ENCODE data around the gene DDRGK1.
"Not testable (repeated sequence)": the region's sequence is repeated elsewhere in the genome, so short reads cannot be mapped to it uniquely, and the experiment has no call there.

Gene DDRGK1

GRCh38 chr20:3166338-3166912 lies 38.1 kb downstream of the DDRGK1 start:
- DNase-seq (ENCODE audit: low read depth in 1 of 2, low spot score in 1 of 2): no peak

GRCh38 chr20:3165473-3166337 lies 38.8 kb downstream of the DDRGK1 start:
- no peak for DNase-seq (ENCODE audit: low read depth in 1 of 2, low spot score in 1 of 2)

DNA sequence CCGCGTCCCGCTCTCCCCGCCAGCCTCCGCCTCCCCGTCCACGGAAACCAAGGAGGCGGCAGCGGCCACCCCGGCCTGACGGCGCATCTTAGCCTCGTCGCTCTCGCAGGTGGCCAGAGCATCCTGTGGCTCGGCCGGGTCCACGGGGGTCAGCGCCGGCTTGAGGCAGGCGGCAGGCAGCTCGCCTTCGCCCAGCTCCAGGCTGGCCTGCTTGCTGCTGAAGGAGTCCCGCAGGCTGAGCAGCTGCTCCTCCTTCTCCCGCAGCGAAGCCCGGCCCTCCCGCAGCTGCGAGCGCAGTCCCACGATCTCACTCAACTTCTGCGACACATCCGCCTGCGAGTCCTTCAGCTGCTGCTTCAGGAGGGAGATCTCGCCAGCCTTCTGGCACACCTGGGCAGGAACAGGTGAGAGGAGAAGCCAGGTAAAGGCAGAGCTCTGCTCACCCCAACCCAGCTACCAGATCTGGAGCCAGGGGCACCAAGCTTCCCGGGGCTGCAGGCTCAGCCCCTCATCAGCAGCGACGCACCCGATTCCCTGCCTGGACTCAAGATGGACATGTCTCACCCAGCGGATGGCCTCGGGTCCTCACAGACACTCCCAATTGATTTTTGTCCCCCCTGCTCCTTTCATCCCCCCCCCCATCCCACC lies 39.6 kb downstream of the DDRGK1 start:
- no peak for DNase-seq (ENCODE audit: low read depth in 1 of 2, low spot score in 1 of 2)

DNA sequence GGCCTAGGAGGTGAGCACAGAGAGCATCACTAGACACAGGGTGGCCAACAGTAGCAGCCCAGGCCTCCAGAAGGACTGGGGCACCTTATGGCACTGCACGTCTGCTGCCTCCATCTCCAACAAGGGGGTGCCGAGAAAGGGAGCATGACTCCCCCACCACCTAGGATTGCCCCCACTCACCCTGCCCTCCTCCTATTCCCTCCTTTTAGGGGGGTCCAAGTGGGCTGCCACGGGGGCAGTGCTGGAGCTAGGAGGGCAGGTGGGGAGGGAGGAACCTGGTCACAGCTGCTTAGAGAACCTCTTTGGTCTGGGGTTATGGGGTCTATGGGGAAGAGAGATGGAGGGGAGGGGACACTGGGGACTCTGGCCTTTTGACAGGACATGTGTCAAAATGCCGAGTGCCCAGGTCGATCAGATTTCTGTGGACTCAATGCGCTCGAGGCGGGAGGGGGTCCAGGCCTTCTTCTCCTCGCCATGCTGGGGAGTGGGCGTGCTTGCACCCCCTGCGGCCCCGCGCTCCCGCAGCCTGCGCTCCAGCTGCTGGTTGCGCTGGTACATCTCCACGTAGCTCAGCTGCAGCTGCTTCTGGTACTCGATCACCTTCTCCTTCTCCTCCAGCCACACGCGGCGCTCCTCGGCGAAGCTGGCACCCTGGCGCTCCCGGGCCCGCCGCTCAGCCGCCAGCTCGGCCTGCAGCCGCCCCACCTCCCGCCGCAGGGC lies 40.3 kb downstream of the DDRGK1 start:
- no peak for DNase-seq (ENCODE audit: low read depth in 1 of 2, low spot score in 1 of 2)

DNA sequence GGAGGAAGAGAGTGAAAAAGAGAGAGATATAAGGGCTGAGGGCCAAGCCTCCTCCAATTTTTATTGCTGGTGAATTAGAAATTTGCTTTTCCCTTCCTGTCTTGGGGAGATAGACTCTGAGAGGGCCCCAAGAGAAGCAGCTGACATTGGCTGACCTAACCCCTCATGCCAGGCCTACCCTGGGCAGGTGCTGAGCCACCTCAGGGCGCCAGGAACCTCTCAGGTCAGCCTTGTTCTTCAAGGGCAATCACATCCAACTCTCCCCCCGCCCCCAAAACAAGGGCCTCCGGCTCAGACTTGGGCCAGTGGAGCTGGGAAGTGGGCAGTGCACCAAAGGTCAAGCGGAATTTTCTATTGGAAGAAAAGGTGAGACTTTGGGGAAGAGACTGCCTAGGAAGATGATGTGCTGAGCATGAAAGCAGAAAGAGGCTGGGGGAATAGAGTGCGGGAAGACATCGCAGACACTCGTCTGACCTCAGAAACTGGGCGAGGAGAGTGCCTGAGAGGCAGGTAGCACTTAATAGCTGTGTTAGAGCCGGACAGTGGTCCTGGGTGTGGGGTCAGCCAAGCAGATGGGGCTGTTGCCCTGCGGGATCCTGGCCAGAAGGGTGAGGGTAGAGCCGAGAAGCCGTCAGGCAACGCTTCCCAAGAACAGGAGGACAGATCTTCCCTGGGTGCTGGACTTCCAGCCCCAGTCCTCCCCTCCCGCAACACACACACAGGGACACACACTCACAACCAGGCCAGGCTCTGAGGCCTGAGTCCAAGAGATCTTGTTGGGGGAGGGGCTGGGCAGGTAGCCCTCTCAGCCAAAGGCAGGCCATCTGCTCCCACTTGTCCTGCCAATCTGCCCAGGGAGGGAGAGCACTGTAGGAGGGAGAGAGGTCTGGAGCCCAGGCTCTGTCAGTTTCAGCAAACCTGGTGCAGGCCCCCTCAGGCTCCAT lies 41.1 kb downstream of the DDRGK1 start:
- no peak for DNase-seq (ENCODE audit: low read depth in 1 of 2, low spot score in 1 of 2)

DNA sequence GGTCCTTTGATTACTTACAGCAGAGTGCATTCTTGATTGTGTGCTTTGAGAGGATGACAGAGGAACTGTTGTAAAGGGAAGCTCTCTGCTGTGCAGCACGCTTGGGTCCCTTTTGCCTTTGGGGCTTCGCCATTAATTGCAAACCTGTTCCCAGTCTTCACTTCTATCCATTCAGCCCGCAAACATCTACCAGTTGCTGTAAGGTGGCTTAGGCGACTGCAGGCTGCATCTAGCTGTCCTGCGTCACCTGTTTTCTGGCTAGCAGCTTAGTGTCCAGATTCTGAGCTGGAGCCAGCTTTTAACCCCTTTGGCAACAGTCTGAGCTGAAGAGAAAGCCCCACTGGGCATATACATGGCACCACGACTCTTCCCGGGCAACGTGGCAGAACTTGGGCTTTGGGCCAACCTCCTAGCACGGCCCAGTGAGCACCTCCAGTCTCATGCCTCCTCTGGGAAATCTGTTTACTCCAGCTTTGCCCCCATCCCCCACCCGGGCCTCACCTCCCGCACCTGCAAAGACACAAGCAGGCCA lies 42.3 kb downstream of the DDRGK1 start:
- no peak for DNase-seq (ENCODE audit: low read depth in 1 of 2, low spot score in 1 of 2)

GRCh38 chr20:3161316-3162079 lies 43.0 kb downstream of the DDRGK1 start:
- no peak for DNase-seq (ENCODE audit: low read depth in 1 of 2, low spot score in 1 of 2)

DNA sequence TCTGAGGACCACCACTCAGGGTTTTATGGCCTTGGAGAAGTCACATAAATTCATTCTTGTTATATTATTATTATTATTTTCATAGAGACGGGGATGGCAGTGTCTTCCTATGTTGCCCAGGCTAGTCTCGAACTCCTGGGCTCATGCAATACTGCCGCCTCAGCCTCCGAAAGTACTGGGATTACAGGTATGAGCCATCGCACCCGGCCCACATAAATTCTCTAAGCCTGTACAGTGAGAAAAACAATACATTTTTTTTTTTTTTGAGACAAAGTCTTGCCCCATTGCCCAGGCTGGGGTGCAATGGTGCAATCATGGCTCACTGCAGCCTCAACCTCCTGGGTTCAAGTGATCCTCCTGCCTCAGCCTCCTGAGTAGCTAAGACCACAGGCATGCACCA lies 44.1 kb downstream of the DDRGK1 start:
- DNase-seq (ENCODE audit: low read depth in 1 of 2, low spot score in 1 of 2): no peak

- no peak for DNase-seq (ENCODE audit: low read depth in 1 of 2, low spot score in 1 of 2)
These were observed 45.5 kb downstream of the DDRGK1 start for GRCh38 chr20:3158968-3159431.

DNA sequence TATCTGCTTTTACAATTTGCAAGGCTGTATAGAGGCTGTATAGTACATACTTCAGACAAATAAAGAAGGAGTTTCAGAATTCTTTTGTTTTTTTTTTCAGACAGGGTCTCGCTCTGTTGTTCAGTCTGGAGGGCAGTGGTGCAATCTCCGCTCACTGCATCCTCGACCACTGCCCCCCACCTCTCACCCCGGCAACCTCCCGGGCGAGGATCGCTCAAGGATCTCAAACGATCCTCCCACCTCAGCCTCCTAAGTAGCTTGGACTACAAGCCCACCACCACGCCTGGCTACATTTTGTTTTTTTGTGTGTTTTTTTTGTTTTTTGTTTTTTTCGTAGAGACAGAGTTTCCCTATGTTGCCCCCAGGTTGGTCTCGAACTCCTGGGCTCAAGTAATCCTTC lies 46.7 kb downstream of the DDRGK1 start:
- no peak for DNase-seq (ENCODE audit: low read depth in 1 of 2, low spot score in 1 of 2)

DNA sequence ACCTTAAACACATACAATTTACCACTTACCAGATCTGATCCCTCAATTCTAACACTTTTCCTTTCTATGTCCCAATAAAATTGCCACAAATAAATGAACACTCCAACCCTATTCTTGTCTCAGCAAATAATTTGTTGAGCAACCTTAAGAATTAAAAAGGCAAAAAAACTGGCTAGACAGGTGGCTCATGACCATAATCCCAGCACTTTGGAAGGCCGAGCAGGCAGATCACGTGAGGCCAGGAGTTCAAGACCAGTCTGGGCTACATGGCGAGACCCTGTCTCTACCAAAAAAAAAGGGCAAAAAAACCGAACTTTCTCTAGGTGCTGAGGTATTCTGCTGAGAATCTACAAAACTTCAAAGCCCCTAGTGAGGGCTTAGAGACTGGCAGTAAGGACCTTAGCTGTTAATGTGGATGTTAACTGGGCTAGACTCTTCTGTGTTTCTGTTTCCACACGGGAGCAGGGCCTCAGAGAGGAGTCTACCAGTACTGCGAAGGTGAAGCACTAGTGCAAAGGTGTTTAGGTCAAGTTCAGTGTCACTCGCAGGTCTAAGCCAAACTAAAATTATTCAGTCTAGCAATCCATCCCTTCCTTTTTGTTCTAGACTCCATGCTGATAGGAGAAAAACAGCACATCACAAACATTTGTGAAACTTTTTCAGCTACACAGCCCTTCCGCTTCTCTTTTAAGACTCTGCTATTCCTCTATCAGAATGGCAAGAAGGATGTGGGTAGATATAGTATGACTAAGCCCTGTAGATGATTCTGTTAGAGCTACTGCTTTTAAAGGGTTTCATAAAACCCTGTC lies 47.5 kb downstream of the DDRGK1 start:
- no peak for DNase-seq (ENCODE audit: low read depth in 1 of 2, low spot score in 1 of 2)

DNA sequence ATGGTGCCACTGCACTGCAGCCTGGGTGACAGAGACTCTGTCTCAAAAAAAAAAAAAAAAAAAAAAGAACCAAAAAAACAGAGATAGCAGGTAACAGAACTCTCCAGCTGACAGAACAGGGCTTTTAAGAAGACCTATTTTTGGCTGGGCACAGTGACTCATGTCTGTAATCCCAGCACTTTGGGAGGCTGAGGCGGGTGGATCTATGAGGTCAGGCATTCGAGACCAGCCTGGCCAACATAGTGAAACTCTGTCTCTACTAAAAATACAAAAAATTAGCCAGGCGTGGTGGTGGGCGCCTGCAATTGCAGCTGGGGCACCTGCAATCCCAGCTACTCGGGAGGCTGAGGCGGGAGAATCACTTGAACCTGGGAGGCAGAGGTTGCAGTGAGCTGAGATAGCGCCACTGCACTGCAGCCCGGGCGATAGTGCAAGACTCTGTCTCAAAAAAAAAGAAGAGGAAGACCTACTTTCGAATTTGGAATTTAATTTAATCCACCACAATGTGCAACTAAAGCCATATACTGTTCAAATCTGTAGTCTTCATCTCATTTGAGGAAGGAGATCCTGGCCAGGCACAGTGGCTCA lies 52.3 kb downstream of the DDRGK1 start:
- DNase-seq (ENCODE audit: low read depth in 1 of 2, low spot score in 1 of 2): not testable (repeated sequence)

GRCh38 chr20:3150908-3151307 lies 53.6 kb downstream of the DDRGK1 start:
- DNase-seq (ENCODE audit: low read depth in 1 of 2, low spot score in 1 of 2): no peak

- DNase-seq (ENCODE audit: low read depth in 1 of 2, low spot score in 1 of 2): no peak
These were observed 57.6 kb downstream of the DDRGK1 start for GRCh38 chr20:3146732-3147341.

- DNase-seq (ENCODE audit: low read depth in 1 of 2, low spot score in 1 of 2): no peak
These were observed 62.7 kb downstream of the DDRGK1 start for GRCh38 chr20:3141757-3142156.
